Activated gamma-delta T cell treated with anti-CD3 and anti-CD28 coated beads, Interleukin-2, amount 50 U/mL, for 16 hours (primary cell): ENCODE results near the gene GREB1.

Source experiments
- DNase-seq: peaks from one replicate; pipeline ENCODE4 v3.0.0-alpha.2; 2020; ENCODE audit warnings: low read depth

GREB1 gene

GRCh38 chr2:11512431-11512830, 21.4 kb upstream of the GREB1 start:
- no peak for DNase-seq

DNA sequence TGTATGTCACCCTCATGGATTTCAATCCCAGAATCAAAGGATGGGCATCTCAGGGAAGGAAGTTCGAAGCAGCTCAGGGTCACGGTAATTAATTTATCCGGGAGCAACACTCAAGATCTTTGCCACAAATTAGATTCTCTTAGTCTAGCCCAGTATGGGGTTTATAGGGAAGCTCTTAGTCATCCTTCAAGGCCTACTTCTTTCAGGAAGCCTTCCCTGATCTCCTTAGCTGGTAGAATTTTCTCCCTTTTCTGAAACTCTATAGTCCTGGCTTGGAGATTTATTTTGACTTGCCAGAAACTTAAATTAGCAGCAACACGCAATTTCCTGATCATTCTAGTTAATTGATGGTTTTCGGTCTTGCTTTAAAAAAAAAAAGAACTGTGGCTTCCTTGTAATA, 20.5 kb upstream of the GREB1 start:
- no peak for DNase-seq

GRCh38 chr2:11514081-11514730, 19.6 kb upstream of the GREB1 start:
- DNase-seq: no peak

GRCh38 chr2:11514904-11515303, 18.9 kb upstream of the GREB1 start:
- DNase-seq: no peak

GRCh38 chr2:11515490-11515981, 18.3 kb upstream of the GREB1 start:
- no peak for DNase-seq

GRCh38 chr2:11516984-11517648, 16.7 kb upstream of the GREB1 start:
- no peak for DNase-seq

DNA sequence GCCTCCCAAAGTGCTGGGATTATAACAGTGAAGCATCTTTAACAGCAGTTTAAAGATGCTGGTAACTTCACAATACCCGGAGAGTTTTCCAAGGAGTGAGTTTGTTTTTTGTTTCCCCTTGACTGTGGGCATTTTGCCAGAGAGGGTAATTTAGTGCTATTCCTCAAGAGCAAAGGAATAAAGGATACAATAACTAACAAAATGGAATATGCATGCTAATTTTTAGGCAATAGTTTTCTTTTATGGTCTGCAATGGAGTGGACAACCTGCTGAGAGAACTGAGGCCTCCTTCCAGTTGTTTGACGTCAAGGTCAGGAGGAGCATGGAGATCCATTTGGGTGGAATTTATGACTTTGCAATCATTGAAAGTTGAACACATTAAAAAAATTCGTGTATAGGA, 15.9 kb upstream of the GREB1 start:
- no peak for DNase-seq

DNA sequence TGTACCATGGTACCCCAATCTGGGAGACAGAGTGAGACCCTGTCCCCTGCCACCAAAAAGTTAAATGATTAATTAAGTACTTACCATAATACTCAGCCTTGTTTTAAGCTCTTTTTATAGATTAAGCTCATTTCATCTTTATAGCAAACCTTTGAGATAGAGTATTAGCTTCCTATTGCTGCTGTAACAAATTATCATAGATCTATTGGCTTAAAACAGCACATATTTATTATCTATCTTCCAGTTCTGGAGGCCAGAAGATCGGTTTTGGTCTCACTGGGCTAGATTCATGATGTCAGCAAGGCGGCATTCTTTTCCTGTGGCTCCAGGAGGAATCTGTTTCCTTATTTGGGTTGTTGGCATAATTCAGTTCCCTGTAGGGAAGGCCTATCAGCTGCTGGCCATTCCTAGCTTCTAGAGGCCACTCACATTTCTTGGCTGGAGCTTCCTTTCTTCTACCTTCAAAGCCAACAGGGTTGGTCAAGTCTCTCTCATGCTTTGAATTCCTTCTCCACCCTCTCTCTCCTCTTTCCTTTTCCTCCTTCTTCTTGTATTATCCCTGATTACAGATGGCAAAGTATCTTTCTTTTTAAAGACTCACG, 13.7 kb upstream of the GREB1 start:
- no peak for DNase-seq

DNA sequence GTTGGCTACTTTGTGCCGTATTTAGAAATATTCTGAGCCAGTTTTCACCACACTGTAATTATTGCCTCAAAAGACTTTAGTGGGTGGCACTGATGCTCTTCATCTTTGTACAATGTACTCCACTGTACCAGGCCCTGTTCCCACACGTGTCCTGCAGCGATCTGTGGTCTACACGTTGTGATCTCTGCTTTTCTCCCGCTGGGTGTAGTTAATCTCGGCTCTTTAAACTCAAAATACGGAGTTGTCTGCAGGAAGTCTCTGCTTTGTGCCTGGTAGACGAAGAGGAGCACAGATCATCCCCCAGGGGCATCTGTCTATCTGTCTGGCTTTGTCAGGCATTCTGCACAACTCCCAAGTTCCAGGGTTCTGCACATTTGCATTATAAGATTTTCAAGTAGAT, 12.1 kb upstream of the GREB1 start:
- DNase-seq: no peak

DNA sequence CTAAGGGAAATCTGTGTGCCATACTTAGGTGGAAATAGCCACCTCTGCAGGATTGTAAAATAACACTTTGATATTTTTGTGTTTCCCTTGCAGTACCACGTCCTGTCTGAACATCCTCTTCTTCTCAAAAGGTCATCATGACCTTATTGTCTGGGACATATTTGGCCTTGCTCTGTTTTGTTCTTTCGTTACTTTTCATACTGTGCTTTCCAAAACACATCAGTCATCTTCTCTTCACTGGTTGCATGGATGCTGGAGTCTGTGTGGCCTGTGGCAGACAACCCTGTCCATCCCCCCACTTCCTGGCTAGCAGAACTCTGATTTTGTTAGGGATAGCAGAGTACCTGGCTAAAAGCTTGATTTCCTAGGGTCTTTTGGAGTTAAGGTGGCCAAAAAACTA, 9.4 kb upstream of the GREB1 start:
- no peak for DNase-seq

GRCh38 chr2:11525762-11526161, 8.1 kb upstream of the GREB1 start:
- no peak for DNase-seq

DNA sequence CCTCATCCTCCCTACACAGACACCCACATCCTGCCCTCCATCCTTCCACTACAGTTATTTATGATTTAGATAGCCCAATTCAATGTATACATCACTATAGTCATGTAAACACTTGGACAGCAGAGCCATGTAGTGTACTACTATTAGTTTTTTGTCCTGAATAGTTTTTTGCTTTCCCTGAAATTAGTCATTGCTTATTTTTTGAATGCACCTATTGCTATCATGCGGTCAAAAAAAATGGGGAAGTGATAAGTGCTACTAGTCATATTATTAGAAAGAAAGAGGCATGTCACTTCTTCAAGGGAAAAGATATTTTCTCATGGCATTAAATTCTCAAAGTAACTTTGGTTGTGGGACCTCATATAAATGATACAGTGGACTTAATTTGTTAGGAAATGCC, 6.8 kb upstream of the GREB1 start:
- no peak for DNase-seq

DNA sequence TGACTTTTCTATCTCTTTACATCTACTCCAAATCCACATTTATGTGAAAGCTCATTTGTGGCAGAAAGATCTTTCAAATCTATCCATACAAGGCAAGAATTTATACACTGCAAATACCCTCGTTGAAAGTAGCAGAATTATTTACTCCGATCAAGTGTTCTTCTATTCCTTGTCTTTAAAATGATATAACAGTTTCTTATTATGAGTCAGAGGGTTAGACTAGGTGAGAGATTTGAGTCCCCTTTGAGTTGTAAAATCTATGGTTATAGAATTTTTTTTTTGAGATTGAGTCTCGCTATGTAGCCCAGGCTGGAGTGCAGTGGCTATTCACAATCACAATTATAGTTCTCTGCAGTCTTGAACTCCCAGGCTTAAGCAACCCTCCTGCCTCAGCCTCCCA, 5.6 kb upstream of the GREB1 start:
- DNase-seq: no peak

GRCh38 chr2:11530864-11531465, 2.9 kb upstream of the GREB1 start:
- DNase-seq: no peak

- no peak for DNase-seq
These were observed 1.3 kb upstream of the GREB1 start for GRCh38 chr2:11532416-11533055.

DNA sequence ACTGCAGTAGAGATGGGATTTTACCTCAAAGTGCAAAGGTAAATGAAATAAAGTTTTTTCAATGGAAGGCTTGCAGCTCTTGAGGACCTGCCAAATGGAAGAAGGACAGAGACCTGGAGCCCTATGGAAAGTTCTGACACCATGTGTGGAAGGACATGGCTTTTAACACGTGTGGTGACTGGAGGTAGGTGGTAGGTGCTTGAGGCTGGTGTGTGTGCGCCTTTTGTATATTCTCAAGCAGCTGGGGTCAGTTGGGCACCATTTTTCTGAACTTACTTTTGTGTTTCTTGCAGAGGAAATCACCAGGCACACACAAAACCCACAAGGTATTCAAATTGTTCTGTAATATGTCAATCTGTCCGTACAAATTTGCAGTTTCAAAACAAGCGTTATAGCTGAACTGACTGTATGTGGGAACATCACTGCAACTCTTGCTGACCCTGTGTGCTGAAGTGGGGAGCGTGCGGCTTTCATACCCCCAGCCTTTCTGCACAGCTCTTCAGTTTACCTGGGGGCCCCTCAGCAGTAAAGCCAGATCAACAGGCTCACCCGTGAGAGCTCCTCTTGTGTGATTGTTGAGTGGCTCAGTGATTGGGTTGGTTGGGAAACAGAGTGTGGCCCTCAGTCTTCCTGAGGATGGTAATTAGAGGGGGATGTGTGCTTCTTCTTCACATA, 363 bp downstream of the GREB1 start:
- no peak for DNase-seq

DNA sequence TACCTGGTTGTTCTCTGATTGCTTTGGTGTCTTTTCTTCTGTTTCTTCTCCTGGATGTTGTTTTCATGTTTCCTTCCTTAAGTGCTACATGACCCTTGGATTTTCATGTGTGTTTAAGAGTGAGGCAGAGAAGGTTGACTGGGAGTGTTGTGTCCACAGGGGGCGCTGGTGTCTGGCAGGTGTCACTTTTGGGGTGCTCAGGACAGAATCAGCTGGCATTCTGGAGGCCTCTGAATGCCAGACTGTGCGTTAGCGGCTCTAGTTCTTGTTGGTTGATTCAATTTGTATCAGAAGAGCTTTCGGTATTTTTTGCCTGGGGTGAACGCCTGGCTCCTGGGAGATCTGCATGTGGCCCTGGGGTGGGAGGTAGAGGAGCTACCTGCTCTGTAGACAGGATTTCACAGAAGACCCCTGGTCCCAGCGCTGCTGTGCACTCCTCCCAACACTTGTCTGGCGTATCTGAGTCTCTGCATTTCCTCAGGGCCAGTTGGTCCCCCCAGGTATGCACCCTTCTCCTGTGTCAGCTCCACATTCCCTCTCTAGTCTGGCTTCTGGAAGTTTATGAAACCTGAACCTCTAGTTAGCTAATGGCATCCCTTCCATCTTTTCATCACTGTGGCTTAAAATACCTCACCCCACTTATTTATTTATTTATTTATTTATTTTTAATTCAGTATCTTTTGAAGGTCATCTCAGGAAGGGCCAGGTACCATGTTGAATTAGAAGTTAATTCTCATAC, 1.1 kb downstream of the GREB1 start:
- no peak for DNase-seq

DNA sequence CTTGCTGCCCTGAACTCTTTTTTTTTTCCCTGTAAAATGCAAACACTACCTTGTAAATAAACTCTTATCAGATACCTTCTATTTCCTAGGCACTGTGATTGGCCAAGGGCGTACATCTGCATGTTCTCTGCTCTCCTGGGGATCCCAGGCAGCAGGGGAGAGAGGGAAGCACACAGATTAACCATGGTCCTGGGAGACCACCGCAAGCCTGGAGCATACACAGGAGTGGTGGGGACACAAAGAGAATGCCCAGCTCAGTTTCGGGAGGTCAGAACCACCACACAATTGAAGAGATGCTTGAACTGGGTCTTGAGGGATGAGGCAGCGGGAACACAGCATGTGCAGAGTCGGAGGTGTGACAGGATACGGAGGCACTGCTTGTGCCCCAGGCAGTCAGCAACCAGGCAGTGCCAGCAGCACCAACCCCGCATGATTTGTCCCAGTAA, 2.1 kb downstream of the GREB1 start:
- no peak for DNase-seq

GRCh38 chr2:11537951-11538350, 4.1 kb downstream of the GREB1 start:
- DNase-seq: no peak

GRCh38 chr2:11539317-11540147, 5.7 kb downstream of the GREB1 start:
- no peak for DNase-seq
